H1 (cell line): ENCODE data around the gene MACROD2. TPM values are rescaled to one million over a fixed set of nuclear protein-coding genes. Genes with fewer than 3 reads are reported as not detected.

Experiments
- BACH1 ChIP-seq: IDR thresholded peaks from 2 replicates; pipeline ENCODE4 v1.6.1; 2012; ENCODE audit warnings: low read length, improper control_type of control experiment
- GABPA ChIP-seq: IDR thresholded peaks from 2 replicates; pipeline ENCODE4 v1.6.1; 2011; ENCODE audit warnings: mild to moderate bottlenecking, low read length, moderate library complexity, borderline replicate concordance; ENCODE audit not compliant: insufficient read depth
- GTF2F1 ChIP-seq: IDR thresholded peaks from 2 replicates; pipeline ENCODE4 v1.6.1; 2012; ENCODE audit warnings: low read depth, low read length, improper control_type of control experiment, borderline replicate concordance
- JUN ChIP-seq: IDR thresholded peaks from 2 replicates; pipeline ENCODE4 v1.6.1; 2011; ENCODE audit warnings: low read depth, mild to moderate bottlenecking, improper control_type of control experiment, low read length
- KDM5A ChIP-seq: fragments of 200-600 bp; IDR thresholded peaks from 2 replicates; pipeline ENCODE4 v1.7.1; 2012; ENCODE audit warnings: mild to moderate bottlenecking, low read length, inconsistent platforms, mixed read lengths
- POLR2A ChIP-seq, 2 experiments: IDR thresholded peaks; 1 replicate in 1 of 2; 2 replicates in 1 of 2; pipeline ENCODE4 v1.6.1; 2011; ENCODE audit warnings: low read depth in 2 of 2, low read length in 2 of 2, mild to moderate bottlenecking in 2 of 2; ENCODE audit errors: control extremely low read depth in 1 of 2
- SIRT6 ChIP-seq: IDR thresholded peaks from one replicate; pipeline ENCODE4 v1.7.1; 2012; ENCODE audit warnings: low read length, inconsistent platforms
- SP4 ChIP-seq: IDR thresholded peaks from 2 replicates; pipeline ENCODE4 v1.6.1; 2012; ENCODE audit warnings: low read length, inconsistent platforms
- SRF ChIP-seq: IDR thresholded peaks from 2 replicates; pipeline ENCODE4 v1.6.1; 2011; ENCODE audit warnings: mild to moderate bottlenecking, low read depth, low read length, moderate library complexity
- polyA plus RNA-seq, 7 experiments: library from polyadenylated mRNA; depleted of rRNA in 3 of 7; stranded (reverse) in 5 of 7; unstranded in 2 of 7; fragments of >200 nt in 5 of 7; fragments of 200-250 nt in 2 of 7; gene quantifications; 1 replicate in 5 of 7; 2 replicates in 1 of 7; 4 replicates in 1 of 7; pipeline versions ENCODE4 v1.2.1 to v1.2.3, GENCODE V29; 2011 to 2013; ENCODE audit warnings: missing spikeins in 2 of 7, mixed read lengths in 2 of 7
- total RNA-seq: library from RNA; stranded (reverse); fragmentation: NEBNext Ultra II Directional; extraction: Animal tissue kit (Norgen Biotek cat#: 25700); gene quantifications from 2 replicates; pipeline ENCODE4 v1.2.1, GENCODE V29; 2021
- TF ChIP-seq, protein P1 (sequence below): fragments of 300-600 bp; sonication (generic); IDR thresholded peaks from 2 replicates; pipeline ENCODE4 v1.7.1; 2012; ENCODE audit warnings: low read length, moderate library complexity, mild to moderate bottlenecking, inconsistent platforms; ENCODE audit not compliant: insufficient replicate concordance
- TF ChIP-seq, protein P2 (sequence below), 3 experiments: IDR thresholded peaks; 1 replicate in 2 of 3; 2 replicates in 1 of 3; pipeline versions ENCODE4 v1.5.1 to v1.6.1; 2011; ENCODE audit warnings: low read length in 3 of 3, mild to moderate bottlenecking in 3 of 3, inconsistent platforms in 2 of 3, low read depth in 1 of 3, moderate library complexity in 1 of 3; ENCODE audit not compliant: insufficient read depth in 1 of 3; ENCODE audit errors: control extremely low read depth in 1 of 3

The MACROD2 gene
- total and polyA plus RNA-seq, 2 of the 8 experiments (the other 6 are each of a cell fraction or from before 2014, with no cell fraction given) = 0.70 to 3.9 TPM

- TF ChIP-seq, protein P1, sequence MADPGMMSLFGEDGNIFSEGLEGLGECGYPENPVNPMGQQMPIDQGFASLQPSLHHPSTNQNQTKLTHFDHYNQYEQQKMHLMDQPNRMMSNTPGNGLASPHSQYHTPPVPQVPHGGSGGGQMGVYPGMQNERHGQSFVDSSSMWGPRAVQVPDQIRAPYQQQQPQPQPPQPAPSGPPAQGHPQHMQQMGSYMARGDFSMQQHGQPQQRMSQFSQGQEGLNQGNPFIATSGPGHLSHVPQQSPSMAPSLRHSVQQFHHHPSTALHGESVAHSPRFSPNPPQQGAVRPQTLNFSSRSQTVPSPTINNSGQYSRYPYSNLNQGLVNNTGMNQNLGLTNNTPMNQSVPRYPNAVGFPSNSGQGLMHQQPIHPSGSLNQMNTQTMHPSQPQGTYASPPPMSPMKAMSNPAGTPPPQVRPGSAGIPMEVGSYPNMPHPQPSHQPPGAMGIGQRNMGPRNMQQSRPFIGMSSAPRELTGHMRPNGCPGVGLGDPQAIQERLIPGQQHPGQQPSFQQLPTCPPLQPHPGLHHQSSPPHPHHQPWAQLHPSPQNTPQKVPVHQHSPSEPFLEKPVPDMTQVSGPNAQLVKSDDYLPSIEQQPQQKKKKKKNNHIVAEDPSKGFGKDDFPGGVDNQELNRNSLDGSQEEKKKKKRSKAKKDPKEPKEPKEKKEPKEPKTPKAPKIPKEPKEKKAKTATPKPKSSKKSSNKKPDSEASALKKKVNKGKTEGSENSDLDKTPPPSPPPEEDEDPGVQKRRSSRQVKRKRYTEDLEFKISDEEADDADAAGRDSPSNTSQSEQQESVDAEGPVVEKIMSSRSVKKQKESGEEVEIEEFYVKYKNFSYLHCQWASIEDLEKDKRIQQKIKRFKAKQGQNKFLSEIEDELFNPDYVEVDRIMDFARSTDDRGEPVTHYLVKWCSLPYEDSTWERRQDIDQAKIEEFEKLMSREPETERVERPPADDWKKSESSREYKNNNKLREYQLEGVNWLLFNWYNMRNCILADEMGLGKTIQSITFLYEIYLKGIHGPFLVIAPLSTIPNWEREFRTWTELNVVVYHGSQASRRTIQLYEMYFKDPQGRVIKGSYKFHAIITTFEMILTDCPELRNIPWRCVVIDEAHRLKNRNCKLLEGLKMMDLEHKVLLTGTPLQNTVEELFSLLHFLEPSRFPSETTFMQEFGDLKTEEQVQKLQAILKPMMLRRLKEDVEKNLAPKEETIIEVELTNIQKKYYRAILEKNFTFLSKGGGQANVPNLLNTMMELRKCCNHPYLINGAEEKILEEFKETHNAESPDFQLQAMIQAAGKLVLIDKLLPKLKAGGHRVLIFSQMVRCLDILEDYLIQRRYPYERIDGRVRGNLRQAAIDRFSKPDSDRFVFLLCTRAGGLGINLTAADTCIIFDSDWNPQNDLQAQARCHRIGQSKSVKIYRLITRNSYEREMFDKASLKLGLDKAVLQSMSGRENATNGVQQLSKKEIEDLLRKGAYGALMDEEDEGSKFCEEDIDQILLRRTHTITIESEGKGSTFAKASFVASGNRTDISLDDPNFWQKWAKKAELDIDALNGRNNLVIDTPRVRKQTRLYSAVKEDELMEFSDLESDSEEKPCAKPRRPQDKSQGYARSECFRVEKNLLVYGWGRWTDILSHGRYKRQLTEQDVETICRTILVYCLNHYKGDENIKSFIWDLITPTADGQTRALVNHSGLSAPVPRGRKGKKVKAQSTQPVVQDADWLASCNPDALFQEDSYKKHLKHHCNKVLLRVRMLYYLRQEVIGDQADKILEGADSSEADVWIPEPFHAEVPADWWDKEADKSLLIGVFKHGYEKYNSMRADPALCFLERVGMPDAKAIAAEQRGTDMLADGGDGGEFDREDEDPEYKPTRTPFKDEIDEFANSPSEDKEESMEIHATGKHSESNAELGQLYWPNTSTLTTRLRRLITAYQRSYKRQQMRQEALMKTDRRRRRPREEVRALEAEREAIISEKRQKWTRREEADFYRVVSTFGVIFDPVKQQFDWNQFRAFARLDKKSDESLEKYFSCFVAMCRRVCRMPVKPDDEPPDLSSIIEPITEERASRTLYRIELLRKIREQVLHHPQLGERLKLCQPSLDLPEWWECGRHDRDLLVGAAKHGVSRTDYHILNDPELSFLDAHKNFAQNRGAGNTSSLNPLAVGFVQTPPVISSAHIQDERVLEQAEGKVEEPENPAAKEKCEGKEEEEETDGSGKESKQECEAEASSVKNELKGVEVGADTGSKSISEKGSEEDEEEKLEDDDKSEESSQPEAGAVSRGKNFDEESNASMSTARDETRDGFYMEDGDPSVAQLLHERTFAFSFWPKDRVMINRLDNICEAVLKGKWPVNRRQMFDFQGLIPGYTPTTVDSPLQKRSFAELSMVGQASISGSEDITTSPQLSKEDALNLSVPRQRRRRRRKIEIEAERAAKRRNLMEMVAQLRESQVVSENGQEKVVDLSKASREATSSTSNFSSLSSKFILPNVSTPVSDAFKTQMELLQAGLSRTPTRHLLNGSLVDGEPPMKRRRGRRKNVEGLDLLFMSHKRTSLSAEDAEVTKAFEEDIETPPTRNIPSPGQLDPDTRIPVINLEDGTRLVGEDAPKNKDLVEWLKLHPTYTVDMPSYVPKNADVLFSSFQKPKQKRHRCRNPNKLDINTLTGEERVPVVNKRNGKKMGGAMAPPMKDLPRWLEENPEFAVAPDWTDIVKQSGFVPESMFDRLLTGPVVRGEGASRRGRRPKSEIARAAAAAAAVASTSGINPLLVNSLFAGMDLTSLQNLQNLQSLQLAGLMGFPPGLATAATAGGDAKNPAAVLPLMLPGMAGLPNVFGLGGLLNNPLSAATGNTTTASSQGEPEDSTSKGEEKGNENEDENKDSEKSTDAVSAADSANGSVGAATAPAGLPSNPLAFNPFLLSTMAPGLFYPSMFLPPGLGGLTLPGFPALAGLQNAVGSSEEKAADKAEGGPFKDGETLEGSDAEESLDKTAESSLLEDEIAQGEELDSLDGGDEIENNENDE = no peak
- TF ChIP-seq SRF (no peak), GTF2F1 (no peak), SP4 (no peak), KDM5A (no peak), GABPA (no peak), BACH1 (no peak), SIRT6 (no peak), POLR2A (IDR thresholded peaks at IDR 0.05; ENCODE audit: control extremely low read depth in 1 of 2, low read depth in 2 of 2, low read length in 2 of 2) (no peak), JUN (no peak)
- TF ChIP-seq, protein P2, sequence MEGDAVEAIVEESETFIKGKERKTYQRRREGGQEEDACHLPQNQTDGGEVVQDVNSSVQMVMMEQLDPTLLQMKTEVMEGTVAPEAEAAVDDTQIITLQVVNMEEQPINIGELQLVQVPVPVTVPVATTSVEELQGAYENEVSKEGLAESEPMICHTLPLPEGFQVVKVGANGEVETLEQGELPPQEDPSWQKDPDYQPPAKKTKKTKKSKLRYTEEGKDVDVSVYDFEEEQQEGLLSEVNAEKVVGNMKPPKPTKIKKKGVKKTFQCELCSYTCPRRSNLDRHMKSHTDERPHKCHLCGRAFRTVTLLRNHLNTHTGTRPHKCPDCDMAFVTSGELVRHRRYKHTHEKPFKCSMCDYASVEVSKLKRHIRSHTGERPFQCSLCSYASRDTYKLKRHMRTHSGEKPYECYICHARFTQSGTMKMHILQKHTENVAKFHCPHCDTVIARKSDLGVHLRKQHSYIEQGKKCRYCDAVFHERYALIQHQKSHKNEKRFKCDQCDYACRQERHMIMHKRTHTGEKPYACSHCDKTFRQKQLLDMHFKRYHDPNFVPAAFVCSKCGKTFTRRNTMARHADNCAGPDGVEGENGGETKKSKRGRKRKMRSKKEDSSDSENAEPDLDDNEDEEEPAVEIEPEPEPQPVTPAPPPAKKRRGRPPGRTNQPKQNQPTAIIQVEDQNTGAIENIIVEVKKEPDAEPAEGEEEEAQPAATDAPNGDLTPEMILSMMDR (IDR thresholded peaks at IDR 0.05; ENCODE audit: control extremely low read depth in 1 of 3, insufficient read depth in 1 of 3, low read depth in 1 of 3, low read length in 3 of 3) = no peak
Measured at GRCh38 chr20:14555676-14556075, 560.4 kb downstream of the MACROD2 start (continued).
